Measurements from ENCODE around the gene ADIG.

ADIG gene

DNA sequence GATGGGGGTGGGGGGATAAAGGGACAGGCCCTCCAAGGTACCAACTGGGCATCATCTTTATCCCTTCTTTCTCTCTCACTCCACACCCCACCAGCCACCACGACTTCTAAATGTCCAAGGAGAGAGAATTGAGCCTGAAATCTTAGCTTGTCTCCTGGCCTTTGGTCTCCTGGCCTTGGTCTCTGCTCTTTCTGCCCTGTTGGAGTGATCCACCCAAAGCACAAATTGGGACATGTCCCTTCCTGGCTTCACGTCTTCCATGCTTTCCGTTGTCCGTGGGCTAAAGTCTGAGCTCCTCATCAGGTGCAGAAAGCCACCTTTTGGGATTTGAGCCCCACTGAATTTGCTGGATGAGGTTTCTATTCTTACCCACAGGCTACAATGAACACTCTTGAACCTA is 8.4 kb downstream of the ADIG start:
- Histone ChIP-seq H3K9ac (ENCODE audit: low read depth, low read length) (no peak overlapping the region), H3K4me3 (ENCODE audit: low read depth in 1 of 2, low read length in 2 of 2) (no peak overlapping the region), H3K9me3 (ENCODE audit: insufficient read depth, low read length, severe bottlenecking) (no peaks in the 10 kb centered on the region), H3K27ac (ENCODE audit: low read length) (no peak overlapping the region), H3K4me1 (ENCODE audit: insufficient read depth, low read length) (no peaks in the 10 kb centered on the region), H3K27me3 (ENCODE audit: insufficient read depth, low read length, poor library complexity) (no peaks in the 10 kb centered on the region), H3K36me3 (ENCODE audit: insufficient read depth, low read length) (no peaks in the 10 kb centered on the region), H4K20me1 (ENCODE audit: insufficient read depth, low read length) (no peaks in the 10 kb centered on the region; the same call in 1 of the 2 replicates), H3K79me2 (ENCODE audit: insufficient read depth, low read length) (no peaks in the 10 kb centered on the region), H2AFZ (ENCODE audit: low read depth, low read length) (no peak overlapping the region), H3K4me2 (ENCODE audit: insufficient read depth, low read length) (no peak overlapping the region)
- DNase-seq (no peak), ATAC-seq (ENCODE audit: insufficient read depth, low read depth) (no peak)
- no peak for TF ChIP-seq CTCF (IDR thresholded peaks at IDR 0.05; ENCODE audit: borderline replicate concordance, extremely low read depth, low read length, poor library complexity, severe bottlenecking)
- TF ChIP-seq EZH2 (IDR thresholded peaks at IDR 0.05; ENCODE audit: borderline replicate concordance, low read depth, low read length, severe bottlenecking): no peak

GRCh38 chr20:38589967-38590675 is 9.1 kb downstream of the ADIG start:
- H3K27me3 ChIP-seq (ENCODE audit: insufficient read depth, low read length, poor library complexity): no peaks in the 10 kb centered on the region
- H2AFZ ChIP-seq (ENCODE audit: low read depth, low read length): no peak overlapping the region
- H3K9ac ChIP-seq (ENCODE audit: low read depth, low read length): no peak overlapping the region
- no peak overlapping the region for H3K4me2 ChIP-seq (ENCODE audit: insufficient read depth, low read length)
- no peaks in the 10 kb centered on the region for H3K36me3 ChIP-seq (ENCODE audit: insufficient read depth, low read length)
- no peak for ATAC-seq (ENCODE audit: insufficient read depth, low read depth)
- H3K27ac ChIP-seq (ENCODE audit: low read length): no peak overlapping the region
- no peak for TF ChIP-seq CTCF (IDR thresholded peaks at IDR 0.05; ENCODE audit: borderline replicate concordance, extremely low read depth, low read length, poor library complexity, severe bottlenecking)
- no peak for TF ChIP-seq EZH2 (IDR thresholded peaks at IDR 0.05; ENCODE audit: borderline replicate concordance, low read depth, low read length, severe bottlenecking)
- no peak for DNase-seq
- H3K79me2 ChIP-seq (ENCODE audit: insufficient read depth, low read length): no peaks in the 10 kb centered on the region
- H3K4me1 ChIP-seq (ENCODE audit: insufficient read depth, low read length): no peaks in the 10 kb centered on the region
- H4K20me1 ChIP-seq (ENCODE audit: insufficient read depth, low read length): no peaks in the 10 kb centered on the region; the same call in 1 of the 2 replicates
- H3K9me3 ChIP-seq (ENCODE audit: insufficient read depth, low read length, severe bottlenecking): no peaks in the 10 kb centered on the region
- H3K4me3 ChIP-seq (ENCODE audit: low read depth in 1 of 2, low read length in 2 of 2): no peak overlapping the region

GRCh38 chr20:38590676-38591473 is 9.9 kb downstream of the ADIG start:
- no peak overlapping the region for H3K9ac ChIP-seq (ENCODE audit: low read depth, low read length)
- H2AFZ ChIP-seq (ENCODE audit: low read depth, low read length): no peak overlapping the region
- no peaks in the 10 kb centered on the region for H3K9me3 ChIP-seq (ENCODE audit: insufficient read depth, low read length, severe bottlenecking)
- no peaks in the 10 kb centered on the region for H3K79me2 ChIP-seq (ENCODE audit: insufficient read depth, low read length)
- H3K27me3 ChIP-seq (ENCODE audit: insufficient read depth, low read length, poor library complexity): no peaks in the 10 kb centered on the region
- H3K4me1 ChIP-seq (ENCODE audit: insufficient read depth, low read length): no peaks in the 10 kb centered on the region
- TF ChIP-seq CTCF (IDR thresholded peaks at IDR 0.05; ENCODE audit: borderline replicate concordance, extremely low read depth, low read length, poor library complexity, severe bottlenecking) (no peak), EZH2 (IDR thresholded peaks at IDR 0.05; ENCODE audit: borderline replicate concordance, low read depth, low read length, severe bottlenecking) (no peak)
- H3K4me2 ChIP-seq (ENCODE audit: insufficient read depth, low read length): no peak overlapping the region
- no peaks in the 10 kb centered on the region for H3K36me3 ChIP-seq (ENCODE audit: insufficient read depth, low read length)
- DNase-seq: no peak
- ATAC-seq (ENCODE audit: insufficient read depth, low read depth): no peak
- H4K20me1 ChIP-seq (ENCODE audit: insufficient read depth, low read length): no peaks in the 10 kb centered on the region; the same call in 1 of the 2 replicates
- H3K27ac ChIP-seq (ENCODE audit: low read length): no peak overlapping the region
- no peak overlapping the region for H3K4me3 ChIP-seq (ENCODE audit: low read depth in 1 of 2, low read length in 2 of 2)

Measured in DND-41 (cell line).